NCI-H146 (cell line): ENCODE results near the gene PZP.

ENCODE experiments used
- DNase-seq: peaks from one replicate; lab custom pipeline; 2025; lab: John Stamatoyannopoulos, UW

PZP gene

DNA sequence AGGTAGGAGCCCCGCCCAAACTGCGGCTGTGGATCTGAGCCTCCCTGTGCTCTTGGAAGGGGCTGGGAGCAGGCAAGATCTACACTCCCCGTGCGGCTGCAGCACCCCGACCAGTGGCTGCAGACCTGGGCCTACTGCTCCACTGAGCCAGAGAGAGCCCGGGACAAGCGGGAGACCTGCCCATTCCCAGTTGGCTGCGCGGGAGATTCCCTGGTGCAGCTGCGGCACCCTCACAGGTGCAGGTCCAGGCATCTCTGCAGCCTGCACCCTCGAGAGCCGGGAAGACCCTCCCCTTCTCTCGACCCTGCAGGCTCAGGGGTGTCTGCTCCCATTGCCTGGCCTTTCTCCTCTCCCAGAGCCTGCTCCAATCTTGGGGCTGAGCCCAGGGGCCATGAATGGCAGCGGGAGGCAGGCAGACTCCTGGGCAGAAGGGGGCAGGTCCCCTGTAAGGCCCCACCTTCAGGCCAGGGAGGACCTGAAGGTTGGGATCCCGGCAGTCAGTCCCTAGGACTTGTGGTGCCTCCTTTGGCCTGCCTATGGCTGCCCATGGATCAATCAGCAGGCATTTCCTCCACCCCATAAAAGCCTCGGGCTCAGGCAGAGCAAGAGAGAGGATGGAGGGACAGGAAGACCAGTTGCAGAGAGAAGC is 83.7 kb downstream of the PZP start:
- no peak for DNase-seq

- no peak for DNase-seq
Measured at GRCh38 chr12:9123781-9124382, 84.3 kb downstream of the PZP start.

GRCh38 chr12:9122091-9122609 is 86.0 kb downstream of the PZP start:
- no peak for DNase-seq

DNA sequence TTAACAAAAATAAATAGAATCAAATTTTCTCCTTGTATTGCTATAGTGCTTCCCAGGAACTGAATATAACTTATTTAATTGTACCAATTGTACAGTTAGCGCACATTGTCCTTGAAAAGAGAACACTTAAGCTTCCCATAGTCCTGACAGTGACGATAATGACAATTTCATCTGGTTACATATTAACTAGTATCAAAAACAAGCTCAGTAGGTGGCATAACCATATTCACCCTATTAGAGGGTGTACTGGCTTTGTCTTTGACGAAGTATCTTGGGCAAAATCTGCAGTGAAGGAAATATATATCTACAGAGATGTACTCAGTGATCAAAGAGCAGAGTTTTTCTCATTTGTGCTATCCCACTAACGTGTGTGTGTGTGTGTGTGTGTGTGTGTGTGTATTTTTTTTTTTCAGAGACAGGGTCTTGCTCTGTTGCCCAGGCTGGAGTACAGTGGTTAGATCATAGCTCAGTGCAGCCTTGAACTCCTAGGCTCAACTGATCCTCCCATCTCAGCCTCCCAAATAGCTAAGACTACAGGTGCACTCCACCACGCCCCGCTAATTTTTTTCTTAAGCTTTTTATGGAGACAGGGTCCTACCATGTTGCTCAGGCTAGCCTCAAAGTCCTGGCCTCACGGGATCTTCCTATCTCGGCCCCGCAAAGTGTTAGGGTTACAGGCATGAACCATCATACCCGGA is 87.6 kb downstream of the PZP start:
- no peak for DNase-seq

DNA sequence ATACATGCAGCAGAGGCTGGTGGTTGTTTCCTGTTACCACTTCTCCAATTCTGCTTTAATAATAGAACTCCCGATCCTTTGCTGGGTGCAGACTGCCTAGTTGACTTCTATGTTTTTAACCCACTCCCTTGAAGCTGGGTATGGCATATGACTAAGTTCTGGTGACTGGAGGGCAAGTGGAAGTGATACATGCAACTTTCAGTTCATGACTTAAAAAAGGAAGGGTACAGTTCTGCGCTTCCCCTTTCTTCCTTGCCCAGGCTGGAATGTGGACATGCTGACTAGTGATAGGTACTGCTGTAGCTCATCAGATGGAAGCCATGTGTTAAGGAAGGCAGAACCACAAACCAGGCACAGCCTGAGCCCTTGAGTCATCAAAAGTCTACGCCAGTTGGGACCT is 90.0 kb downstream of the PZP start:
- DNase-seq: no peak

DNA sequence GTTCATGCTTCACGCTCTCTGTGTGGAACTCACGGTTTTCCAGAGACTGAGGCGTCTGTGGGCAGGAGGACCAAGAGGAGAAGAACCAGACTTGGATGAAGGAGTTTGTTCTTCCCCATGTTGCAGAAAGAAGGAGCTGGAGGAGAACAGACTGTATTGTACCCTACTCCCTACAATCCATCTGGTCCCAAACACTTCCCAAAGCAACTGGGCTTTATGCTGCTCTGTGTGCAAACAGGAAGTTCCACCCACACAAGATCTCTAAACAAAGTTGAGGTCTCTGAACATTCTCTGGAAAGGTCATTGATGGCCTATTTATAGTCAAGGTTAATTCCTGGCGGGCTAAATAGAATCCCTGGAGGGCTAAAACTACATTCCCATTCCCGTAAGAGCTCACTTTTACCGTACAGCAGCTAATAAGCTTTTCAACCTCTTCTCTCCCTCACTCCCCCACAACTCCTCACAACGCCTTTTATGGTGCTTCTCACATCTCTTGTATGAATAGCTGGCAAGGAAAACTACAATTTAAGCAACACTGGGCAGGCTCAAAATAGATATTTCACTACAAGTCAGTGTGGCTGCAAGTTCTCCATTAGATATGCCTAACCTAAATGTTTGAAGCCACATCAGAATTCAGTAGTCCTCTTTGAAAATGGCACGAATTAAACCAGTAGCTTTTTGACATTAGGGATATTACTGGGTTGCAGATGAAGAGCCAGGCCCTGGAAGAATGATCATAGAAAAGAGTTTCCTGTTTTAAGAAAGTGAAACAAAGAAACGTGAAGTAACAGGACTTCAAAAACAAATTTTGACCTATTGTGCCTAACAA is 92.2 kb downstream of the PZP start, which contains the start of gene A2M:
TSS of gene A2M (minus strand) at position 189 of the 829 bp plus-strand sequence. CDS start at position 119, 70 bp downstream.
- DNase-seq: no peak

GRCh38 chr12:9114946-9115345 is 93.2 kb downstream of the PZP start:
- no peak for DNase-seq

DNA sequence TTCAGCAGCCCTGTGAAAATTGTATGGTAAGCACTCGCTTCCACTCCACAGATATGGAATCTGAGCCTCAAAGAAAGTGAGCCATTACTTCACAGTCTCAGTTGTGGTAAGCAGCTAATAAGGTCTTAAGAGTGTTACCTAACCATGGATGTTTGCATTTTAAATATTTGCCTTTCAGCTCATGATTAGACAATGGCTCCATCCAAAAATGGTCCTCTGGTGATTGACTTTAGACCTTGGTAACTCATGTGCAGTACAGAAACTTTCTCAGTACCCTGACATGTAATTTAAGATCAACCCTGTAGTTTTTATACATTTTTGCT is 94.2 kb downstream of the PZP start:
- DNase-seq: no peak

GRCh38 chr12:9113296-9113986 is 94.8 kb downstream of the PZP start:
- DNase-seq: no peak

DNA sequence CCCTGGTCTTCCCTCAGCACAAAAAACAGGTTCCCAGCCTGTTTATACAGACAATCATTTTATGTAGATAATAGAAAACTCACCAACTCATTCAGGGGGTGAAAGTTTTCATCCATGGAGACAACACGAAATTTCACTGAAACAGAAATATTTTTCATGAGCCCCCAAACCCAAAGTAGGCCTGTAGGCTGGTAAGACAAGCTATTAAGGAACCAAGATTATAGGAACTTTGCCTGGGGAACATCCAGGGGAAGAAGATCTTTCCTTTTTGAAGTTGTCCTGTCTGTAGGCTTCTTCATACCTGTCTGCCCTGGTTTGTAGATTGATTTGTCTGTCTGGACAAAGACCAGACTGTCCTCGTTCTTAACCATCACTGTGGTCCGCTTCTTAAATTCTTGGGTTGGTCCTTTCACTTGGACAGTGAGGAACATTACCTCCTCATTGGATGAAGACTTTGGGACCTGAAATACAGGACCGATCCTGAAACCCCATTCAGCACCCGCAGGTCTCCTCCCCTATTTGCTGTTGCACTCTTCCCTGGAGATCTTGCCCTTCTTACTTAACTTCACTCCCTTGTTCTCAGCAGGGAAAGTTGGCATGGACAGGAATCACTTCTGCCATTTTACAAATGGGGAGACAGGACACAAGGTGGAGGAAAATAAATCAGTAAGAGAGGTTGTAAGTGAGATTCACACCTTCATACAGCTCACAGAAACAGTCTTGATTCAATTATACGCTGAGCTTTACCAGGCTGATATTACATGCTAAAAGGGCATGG is 95.9 kb downstream of the PZP start:
- no peak for DNase-seq

DNA sequence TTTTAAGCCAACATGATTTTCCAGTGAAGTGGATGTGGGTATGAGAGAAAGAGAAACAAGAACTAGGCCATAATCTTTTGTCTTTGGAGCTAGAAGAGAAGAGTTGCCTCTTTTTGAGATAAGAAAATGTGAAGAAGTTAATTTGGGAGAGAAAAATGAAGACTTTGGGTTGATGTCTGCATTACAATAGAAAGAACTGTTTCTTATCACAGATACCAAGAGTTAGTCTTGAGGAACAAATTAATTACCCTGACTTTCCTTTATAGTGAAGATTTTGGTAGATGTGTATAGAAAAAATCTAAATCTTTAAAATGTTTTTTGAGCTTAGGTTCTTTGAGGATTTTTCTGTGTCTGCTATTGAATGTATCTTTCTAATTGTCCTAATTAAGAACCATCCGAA is 96.7 kb downstream of the PZP start:
- no peak for DNase-seq

GRCh38 chr12:9109737-9110491 is 98.3 kb downstream of the PZP start:
- no peak for DNase-seq

DNA sequence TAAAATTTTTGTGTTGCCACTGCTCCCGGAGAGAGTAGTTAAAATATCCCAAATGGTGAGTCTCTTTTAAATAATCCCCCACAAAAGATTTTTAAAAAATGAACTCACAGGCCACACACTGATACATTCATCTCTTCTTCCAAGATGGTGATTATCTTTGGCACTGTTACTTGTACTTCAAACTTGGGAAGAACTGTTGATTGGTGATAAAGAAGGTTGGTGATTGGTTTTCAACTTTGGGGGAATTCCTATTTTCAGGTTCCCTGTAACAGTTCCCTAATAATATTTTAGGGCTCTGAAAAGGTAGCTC is 99.0 kb downstream of the PZP start:
- DNase-seq: no peak

- no peak for DNase-seq
Measured at GRCh38 chr12:9108504-9109212, 99.5 kb downstream of the PZP start.

DNA sequence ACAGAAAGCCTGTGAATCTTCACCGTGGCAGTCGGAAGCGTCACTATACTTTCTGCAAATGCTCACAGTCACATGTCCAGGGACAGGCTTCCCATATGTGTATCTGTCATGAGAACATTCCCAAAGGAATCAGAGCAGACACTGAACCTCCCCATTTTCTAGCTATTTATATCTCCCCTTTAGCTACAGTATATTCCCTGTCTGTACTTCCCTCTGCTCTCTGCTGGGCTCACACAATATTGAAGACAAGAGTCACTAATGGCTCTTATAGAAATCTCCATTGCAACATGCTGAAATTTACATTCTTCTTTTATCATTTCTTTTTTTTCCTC is 100.7 kb downstream of the PZP start:
- DNase-seq: no peak

- DNase-seq: no peak
Measured at GRCh38 chr12:9106610-9107541, 101.3 kb downstream of the PZP start.

DNA sequence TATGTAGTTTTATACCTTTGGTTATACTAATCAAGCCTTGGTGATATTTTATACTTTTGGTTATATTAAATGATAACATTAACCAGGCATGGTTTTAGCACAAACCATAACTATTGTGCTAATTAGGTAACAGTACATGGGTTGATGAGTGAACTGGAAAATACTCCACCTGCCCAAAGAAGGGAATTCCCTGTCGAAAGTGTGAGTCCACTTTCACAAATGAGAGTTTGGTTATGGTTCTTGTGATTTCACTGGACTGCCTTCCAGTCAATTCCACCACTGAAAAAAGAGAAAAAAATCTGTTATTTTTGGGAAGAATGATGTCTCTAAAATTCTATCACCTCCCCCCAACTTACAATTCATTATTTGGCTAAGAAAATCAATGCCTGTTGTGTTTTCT is 102.1 kb downstream of the PZP start:
- DNase-seq: no peak

GRCh38 chr12:9104767-9105423 is 103.3 kb downstream of the PZP start:
- DNase-seq: no peak
